WTC11 (cell line): ENCODE data around the gene PRXL2B.

Source experiments
- ATF2 ChIP-seq: sonication (generic); formaldehyde crosslinking; IDR thresholded peaks from 2 replicates; pipeline ENCODE4 v1.8.1; 2022; ENCODE audit warnings: low read depth, missing genetic modification reagents, borderline replicate concordance
- CBFB ChIP-seq: sonication (generic); formaldehyde crosslinking; IDR thresholded peaks from 2 replicates; pipeline ENCODE4 v1.8.1; 2022; ENCODE audit warnings: mild to moderate bottlenecking, low read depth, missing genetic modification reagents
- CTCF ChIP-seq: fragments of 200-600 bp; IDR thresholded peaks from 2 replicates; pipeline ENCODE4 v1.8.0; 2022; ENCODE audit warnings: antibody characterized with exemption
- FOXK1 ChIP-seq: sonication (generic); formaldehyde crosslinking; IDR thresholded peaks from 2 replicates; pipeline ENCODE4 v1.8.0; 2022; ENCODE audit warnings: mild to moderate bottlenecking, moderate library complexity, missing genetic modification reagents
- GTF2I ChIP-seq: fragments of 250-450 bp; sonication (Bioruptor Pico); conservative IDR thresholded peaks from 2 replicates; pipeline ENCODE4 v1.4.0; 2021; ENCODE audit warnings: mild to moderate bottlenecking
- JUN ChIP-seq: sonication (generic); formaldehyde crosslinking; IDR thresholded peaks from 2 replicates; pipeline ENCODE4 v1.8.0; 2023; ENCODE audit warnings: mild to moderate bottlenecking, missing genetic modification reagents
- MAX ChIP-seq: sonication (generic); formaldehyde crosslinking; IDR thresholded peaks from 2 replicates; pipeline ENCODE4 v1.8.0; 2022; ENCODE audit warnings: mild to moderate bottlenecking, missing genetic modification reagents
- NR3C1 ChIP-seq: sonication (generic); formaldehyde crosslinking; conservative IDR thresholded peaks from 2 replicates; pipeline ENCODE4 v1.8.1; 2023; ENCODE audit warnings: low read depth, mild to moderate bottlenecking, missing genetic modification reagents
- TCF7 ChIP-seq: sonication (generic); formaldehyde crosslinking; IDR thresholded peaks from 2 replicates; pipeline ENCODE4 v1.8.0; 2022; ENCODE audit warnings: mild to moderate bottlenecking, low read depth, missing genetic modification reagents, moderate library complexity
- ZNF138 ChIP-seq: sonication (generic); formaldehyde crosslinking; conservative IDR thresholded peaks from 2 replicates; pipeline ENCODE4 v1.8.1; 2022; ENCODE audit warnings: mild to moderate bottlenecking, moderate library complexity, missing genetic modification reagents

GRCh38 chr1:2563205-2563604 is 23.4 kb upstream of the PRXL2B start:
- TF ChIP-seq CBFB (CRISPR knock-in tag) (no peak), FOXK1 (CRISPR knock-in tag) (no peak), CTCF (no peak), MAX (CRISPR knock-in tag) (no peak), NR3C1 (no peak), ZNF138 (CRISPR knock-in tag) (no peak), GTF2I (no peak), TCF7 (CRISPR knock-in tag) (no peak), JUN (CRISPR knock-in tag) (no peak), ATF2 (CRISPR knock-in tag) (no peak)
